ENCODE data around the gene RAB15. TPM values are rescaled to one million over a fixed set of nuclear protein-coding genes. Genes with fewer than 3 reads are reported as not detected.

The RAB15 gene
- 1 to 10 TPM; 3.4 to 10.0 TPM for total RNA-seq

DNA sequence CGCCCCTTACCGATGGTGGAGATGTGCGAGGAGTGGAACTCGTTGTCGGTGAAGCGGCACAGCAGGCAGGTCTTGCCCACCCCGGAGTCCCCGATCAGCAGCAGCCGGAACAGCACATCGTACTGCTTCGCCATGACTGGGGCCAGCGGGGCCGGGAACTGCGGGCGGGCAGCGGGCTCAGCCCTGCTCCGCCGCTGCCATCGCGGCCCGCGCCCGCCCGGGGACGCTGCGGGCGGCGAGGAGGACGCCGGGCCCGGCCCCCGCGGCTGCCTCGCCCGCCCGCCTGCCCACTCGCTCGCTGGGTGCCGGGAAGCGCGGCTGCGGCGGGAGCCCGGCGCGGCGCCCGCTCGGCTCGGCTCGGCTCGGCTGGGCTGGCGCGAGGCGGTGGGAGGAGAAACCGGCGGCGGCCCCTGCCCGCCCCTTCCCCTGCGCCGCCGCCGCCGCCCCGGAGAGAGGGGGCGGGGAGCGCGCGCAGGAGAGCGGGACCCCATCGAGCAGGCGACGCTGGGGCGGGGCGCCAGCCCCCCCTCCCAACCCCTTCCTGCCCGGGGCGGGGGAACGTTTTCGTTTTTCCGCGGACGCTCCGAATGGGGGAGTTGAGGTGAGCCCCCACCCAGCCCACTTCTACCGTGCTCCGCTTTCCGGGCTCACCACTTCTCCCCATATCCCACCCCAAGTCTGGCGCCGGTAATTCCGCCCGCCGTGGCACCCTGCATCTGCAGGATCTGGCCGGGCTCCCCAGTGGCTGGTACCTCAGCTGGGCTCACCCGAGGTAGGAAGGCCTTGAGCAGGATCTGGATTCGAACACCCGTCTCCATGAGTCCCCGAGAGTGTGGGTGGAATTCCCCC lies at the start of gene RAB15:
Gene RAB15, minus strand, starts transcription at position 394 of the 849 bp plus-strand sequence. Its CDS starts 260 bp downstream, at position 134.

DNA sequence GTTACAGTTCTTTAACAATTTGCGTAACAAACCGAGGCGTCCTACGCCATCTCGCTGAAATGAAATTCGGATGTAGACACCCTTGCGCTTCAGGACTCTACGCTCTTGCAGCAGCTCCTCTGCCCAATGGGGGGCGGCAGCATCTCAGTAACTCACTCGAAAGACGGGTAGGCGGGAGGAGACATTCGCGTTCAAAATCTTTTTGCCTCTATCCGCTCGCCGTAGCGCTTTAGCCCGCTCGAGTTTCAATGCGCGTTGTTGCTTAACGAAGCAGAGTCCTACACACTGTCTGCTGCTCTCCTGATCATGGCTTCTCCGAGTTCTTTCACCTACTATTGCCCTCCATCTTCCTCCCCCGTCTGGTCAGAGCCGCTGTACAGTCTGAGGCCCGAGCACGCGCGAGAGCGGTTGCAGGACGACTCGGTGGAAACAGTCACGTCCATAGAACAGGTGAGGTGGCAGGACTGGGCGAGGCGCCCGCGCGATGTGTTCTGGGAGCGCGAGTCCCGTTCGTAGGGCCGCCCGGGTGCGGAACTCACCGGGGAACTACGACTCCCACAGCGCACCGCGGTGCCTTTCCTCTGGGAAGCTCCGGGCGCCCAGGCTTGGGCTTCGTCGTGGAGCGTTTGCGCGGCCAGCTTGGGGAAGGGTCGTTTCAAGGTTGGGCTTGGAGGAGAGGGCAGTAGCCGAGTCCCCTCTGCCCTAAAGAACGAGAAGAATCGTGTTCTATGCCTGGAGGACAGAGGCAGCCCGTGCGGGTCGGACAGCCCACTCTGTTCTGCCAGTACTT lies 14.7 kb upstream of the RAB15 start, which contains the start of gene FNTB:
Gene FNTB, plus strand, starts transcription at position 248 of the 790 bp plus-strand sequence. Its CDS starts 59 bp downstream, at position 307.

DNA sequence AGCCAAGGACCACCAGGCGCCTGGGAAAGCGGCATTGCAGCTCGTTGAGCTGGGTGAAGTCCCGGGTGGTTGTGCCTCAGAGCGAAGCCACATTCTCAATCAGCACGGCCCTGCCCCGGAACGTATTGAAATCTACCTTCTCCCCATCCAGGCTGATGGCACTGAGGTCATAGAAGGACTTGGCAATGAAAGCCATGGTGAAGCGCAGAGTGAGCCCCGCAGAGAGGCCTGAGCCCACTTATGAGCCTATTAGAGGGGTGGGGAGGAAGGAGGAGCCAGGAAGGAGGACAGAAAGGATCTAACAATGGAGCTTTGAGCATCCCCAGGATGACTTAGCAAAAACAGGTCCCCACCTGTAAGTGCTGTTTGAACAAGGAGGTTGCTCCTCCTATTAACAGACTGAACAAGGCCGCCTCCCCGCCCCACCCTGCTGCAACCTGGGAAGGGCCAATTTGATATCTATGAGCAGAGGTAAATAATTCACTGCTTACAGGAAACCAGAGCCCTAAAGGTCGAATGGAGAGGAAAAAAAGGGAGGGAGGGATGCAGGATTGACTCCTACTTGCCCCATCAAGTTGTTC lies 29.5 kb downstream of the RAB15 start, which contains the start of gene GPX2:
Gene GPX2, minus strand, starts transcription at position 215 of the 581 bp plus-strand sequence. Its CDS starts 19 bp downstream, at position 196.

GRCh38 chr14:64914237-64915028 lies 57.7 kb downstream of the RAB15 start, which contains the start of gene CHURC1:
Gene CHURC1 (plus strand): TSS chr14:64914455. CDS start chr14:64914496, 41 bp downstream.

Small RNAs within 50 kb of the gene (small RNA-seq; reads per million reads assigned to genes)
- gene RPPH1-2P = 0 reads per million in 2 donors

Other genes with a start within 250 kb of the RAB15 start
- gene SPTB, start 92.4 kb downstream of the RAB15 start, total RNA-seq = under 1 TPM in 1 of 2 donors, not detected in 1; under 0.01 TPM
- 10 to 100 TPM; 47.0 to 55.1 TPM for gene CHURC1, start 57.9 kb downstream of the RAB15 start, total RNA-seq
- not detected for gene GPX2, start 29.6 kb downstream of the RAB15 start, total RNA-seq
- 10 to 100 TPM; 25.8 to 50.3 TPM for gene FNTB, start 14.6 kb upstream of the RAB15 start, total RNA-seq
- 100 to 1,000 TPM in 1 of 2 donors, 10 to 100 TPM in 1; 93.3 to 106 TPM for gene MAX, start 130.2 kb upstream of the RAB15 start, total RNA-seq